GOT3 (cell line): ENCODE measurements around the gene LRRIQ1.

Source experiments
- DNase-seq: peaks from one replicate; lab custom pipeline; 2025; ENCODE audit warnings: mixed read lengths; lab: John Stamatoyannopoulos, UW

LRRIQ1 gene

DNA sequence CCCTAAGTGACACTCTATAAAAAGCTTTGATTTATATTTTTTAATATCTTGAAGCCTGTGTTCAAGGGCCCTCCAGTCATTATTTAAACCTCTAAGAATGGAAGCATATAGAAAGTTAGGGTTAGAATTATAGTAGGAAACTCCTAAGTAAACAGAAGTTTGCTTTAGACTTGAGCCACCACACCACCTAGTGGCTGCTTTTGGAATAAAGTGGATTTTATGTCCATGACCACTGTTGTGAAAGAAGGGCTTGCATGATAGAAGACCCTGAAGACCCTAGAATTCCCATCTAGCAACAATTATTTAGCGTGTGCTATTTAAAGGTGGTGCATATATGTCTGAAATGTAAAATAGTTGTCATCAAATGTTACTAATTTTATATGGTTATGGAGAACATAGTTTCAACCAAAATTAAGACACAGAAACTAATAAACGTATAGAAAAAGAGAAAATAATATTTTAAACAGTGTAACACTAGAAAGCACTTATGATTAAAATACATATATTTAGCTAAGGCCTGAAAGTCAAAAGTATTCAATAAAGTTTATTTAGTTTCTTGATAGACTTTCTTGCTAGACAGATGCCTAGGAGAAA is 21.3 kb downstream of the LRRIQ1 start:
- no peak for DNase-seq

DNA sequence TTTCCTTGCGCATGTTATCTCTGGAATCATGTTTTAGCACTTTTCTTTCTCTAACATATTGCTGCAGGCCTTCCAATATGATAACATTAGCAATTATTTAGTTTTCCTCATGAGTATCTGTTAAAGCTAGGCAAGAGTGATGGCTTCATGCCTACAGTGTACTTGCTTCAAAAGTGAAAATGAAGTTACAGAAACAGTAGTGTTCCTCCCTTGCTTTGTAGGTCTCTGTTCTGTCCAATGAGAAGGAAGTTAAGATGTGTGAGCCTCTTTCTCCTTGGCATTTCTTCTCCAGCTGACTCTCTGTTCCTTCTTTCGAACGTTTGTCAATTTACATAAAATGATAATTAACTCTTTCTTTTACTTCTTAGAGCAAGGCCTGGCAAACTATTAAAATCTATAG is 22.2 kb downstream of the LRRIQ1 start:
- DNase-seq, result no peak

DNA sequence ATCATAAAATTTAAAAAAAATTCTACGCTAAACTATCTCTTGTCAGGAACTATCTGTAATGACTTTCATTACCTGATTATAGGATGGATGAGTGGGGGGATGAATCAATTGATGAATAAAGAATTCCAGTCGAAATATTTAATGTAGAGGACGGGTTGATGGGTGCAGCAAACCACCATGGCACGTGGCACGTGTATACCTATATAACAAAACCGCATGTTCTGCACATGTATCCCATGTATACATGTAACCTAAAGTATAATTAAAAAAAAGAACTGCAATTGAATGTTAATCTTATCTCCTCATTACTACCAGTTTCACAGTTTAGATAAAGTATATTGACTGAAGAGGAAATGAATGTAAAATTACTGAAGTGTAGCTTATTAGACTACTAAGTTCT is 23.4 kb downstream of the LRRIQ1 start:
- DNase-seq, result no peak

DNA sequence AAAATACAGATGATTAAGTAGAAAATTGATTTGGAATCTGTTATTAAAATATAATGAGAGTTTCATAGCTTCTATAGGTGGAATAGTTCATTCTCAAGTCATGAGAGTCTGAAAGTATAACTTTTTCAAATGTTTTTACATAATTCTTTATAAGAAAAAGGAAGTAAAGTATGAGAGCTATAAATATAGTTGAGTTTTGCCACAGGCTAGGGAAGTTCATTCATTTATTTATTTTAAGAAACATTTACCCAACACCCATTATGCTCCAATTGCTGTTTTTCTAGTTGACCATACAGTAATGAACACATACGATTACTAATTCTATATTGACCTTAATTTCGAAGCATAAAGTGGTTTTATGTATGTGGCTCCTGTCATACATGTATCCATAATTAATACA is 24.8 kb downstream of the LRRIQ1 start:
- no peak for DNase-seq

DNA sequence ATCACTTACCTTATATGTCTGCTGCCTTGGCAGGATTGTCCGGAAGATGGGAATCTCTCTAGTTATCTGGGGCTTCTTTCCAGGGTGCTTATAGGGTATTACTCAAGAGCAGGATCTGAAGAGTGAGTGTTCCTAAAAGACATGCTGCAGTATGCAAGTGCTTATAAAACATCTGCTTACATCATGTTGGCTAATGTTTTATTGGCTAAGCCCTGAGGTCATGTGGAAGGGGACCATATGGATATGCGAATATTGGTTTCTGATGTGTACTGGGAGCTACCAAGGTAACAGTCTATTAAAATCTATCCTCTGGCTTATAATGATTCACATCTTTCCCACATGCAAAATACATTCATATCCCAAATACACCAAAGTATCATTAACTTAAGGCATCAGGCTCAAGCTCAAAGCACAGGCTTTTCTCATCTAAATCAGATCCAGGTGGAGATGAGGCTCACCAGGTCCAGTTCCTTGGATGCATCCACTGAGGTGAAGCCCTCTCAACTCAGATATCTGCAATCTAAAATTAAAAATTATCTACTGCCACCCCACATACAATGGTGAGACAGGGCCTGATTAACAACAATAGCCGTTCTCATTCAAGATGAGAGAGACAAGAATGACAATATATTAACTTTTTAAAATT is 29.8 kb downstream of the LRRIQ1 start:
- no peak for DNase-seq

DNA sequence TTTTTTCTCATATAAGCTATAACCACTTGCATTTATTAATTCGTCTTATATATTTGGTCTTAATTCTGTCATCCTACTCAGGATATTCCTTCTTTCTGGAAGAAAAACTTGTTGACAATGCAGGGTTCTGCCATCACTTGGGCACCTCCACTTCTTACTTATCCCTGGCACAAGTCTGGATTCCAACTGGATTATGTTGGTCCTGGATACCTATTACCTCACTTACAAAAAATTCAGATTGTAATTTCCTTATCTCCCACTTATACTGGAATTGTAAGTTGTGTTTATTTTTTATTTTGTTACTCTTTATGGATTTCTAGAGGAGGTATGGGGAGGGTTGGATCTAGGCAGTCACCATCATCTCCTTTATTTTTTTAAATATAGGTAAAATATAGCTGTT is 36.7 kb downstream of the LRRIQ1 start:
- DNase-seq, result no peak

DNA sequence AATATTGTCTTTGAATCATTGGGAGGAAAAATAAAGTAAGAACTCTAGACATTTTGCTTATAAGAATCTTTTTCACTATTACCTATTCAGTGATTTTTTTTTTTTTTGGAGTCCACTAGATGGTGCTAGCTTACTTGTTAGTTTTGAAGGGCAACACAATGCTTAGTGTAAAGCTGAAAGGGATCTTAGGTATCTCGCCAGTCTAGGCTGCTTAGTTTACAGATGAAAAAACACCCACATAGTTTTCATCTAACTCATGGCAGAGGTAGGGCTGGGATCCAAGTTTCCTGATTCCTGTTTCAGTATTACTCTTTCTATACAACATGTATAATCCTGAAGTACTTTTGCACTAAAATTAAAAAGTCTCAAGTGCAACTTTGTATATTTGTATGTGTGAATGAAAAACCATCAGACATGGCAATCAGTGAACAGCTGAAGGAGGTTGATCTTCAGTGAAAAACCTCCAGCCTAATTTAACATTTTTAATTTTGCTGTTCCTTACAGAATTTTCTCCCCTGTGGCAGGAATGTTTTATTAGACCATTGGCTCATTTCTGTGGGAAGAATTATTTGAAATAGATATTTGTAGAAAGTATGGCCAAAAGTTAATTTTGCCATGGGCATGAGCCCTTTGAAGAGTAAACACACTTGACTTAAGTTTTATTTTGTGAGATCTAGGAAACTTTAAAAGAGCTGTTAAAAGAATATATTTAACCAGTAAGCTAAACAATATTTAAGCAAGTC is 40.7 kb downstream of the LRRIQ1 start:
- no peak for DNase-seq

DNA sequence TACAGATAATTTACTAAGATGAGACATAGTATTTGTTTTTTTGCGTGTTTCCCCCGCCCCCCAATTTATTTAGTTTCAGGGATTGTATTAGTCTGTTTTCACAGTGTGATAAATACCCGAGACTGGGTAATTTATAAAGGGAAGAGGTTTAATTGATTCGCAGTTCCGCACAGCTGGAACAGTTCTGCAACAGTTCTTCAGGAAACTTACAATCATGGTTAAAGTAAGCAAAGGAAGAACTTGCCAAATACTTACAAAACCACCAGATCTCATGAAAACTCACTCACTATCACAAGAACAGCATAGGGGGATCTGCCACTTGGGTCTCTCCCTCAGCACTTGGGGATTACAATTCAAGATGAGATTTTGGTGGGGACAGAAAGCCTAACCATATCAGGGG is 48.9 kb downstream of the LRRIQ1 start:
- DNase-seq, result no peak

DNA sequence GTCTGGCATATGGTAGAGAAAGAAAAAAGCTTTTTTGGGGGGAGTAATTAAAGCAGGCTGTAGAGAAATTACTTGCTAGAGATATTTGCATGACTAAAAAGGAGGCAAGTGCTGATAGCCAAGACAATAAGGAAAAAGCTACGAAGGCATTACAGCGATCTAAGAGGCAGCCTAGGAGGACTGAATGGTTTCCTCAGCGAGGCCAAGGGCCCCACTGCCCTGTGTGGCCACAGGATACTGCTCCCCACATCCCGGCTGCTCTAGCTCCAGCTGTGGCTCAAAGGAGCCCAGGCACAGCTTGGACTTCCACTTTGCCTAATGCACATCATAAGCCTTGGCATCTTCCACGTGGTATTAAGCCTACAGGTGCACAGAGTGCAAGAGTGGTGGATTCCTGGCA is 53.6 kb downstream of the LRRIQ1 start:
- DNase-seq, result no peak

DNA sequence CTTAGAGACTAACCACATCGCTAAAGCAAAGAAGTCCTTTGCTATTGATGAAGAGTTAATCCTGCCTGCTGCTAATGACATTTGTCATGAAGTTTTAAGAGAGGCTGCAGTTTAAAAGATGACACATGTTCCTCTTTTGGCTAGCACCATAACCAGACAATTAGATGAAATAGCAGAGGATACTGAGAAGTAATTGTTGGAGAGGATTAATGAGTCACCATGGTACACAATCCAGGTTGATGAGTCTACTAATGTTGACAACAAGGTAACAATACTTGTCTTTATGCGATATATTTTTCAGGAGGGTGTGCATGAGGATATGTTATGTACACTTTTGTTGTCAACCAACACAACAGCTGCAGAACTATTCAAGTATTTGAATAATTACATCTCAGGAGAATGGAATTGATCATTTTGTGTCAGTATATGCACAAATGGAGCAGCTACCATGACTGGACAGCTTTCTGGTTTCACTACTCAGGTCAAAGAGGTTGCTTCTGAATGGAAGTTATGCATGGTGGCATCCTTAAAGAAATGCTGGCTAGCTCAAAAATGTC is 56.7 kb downstream of the LRRIQ1 start:
- no peak for DNase-seq

DNA sequence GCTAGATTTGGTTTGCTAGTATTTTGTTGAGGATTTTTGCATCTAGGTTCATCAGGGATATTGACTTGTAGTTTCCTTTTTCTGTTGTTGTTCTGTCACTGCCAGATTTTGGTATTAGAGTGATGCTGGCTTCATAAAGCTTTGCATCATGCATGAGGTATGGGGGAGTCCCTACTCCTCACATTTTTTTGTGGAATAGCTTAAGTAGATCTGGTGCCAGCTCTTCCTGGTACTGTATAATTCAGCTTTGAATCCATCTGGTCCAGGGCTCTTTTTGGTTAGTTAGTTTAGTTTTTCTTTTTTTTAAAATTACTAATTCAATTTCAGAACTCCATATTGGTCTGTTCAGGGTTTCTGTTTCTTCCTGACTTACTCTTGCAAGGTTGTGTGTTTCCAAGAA is 59.4 kb downstream of the LRRIQ1 start:
- DNase-seq, result no peak

DNA sequence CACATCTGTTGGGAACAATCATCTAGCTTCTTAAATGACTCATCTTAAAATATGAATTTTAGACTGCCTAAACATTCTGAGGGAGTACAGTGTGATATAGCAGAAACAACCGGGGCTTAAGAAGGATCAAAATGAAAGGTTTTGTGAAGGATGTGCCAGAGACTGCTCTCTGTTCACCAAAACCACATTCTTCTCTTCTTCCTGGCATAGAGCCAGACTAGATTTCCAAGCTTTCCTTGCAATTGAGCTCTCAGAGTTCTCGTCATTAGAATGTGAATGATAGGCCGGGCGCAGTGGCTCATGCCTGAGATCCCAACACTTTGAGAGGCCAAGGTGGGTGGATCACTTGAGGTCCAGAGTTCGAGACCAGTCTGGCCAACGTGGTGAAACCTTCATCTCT is 94.5 kb downstream of the LRRIQ1 start:
- DNase-seq, result no peak

DNA sequence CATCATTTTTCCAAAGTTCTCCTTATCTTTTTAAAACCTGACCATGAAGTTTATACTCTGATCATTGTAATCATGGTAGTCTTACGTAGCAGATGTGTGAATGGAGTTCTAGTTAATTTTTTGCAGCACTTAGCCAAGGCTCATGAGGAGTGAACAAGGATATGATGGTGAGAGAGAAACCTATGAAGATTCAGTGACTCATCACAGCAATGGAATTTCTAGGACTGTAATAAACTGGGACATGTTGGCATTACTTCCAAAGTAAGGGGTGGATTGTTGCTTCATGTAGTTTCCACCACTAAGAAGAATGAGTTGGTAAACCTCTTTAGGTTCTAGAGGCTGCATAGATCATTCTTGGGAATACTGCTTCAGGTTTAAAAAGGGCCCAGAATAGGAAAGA is 102.7 kb downstream of the LRRIQ1 start:
- DNase-seq, result no peak

DNA sequence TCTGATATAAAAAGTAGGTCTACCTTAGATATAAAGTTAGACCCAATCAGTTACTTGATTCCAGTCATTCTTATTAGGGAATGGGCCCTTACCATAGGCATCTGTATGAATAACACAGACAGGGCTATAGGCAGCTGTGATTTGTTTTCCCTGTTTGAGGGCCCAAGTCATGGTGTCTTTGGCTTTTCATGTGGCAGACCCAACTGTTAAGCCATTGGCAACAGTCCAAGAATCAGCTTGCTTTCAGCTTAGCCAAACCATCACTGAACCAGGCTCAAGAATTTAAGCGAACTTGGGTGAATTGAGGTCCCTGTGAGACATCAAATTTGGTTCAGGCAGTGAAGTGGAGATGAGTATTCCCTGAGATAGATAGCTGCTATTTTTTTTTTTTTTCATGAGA is 111.2 kb downstream of the LRRIQ1 start:
- no peak for DNase-seq

DNA sequence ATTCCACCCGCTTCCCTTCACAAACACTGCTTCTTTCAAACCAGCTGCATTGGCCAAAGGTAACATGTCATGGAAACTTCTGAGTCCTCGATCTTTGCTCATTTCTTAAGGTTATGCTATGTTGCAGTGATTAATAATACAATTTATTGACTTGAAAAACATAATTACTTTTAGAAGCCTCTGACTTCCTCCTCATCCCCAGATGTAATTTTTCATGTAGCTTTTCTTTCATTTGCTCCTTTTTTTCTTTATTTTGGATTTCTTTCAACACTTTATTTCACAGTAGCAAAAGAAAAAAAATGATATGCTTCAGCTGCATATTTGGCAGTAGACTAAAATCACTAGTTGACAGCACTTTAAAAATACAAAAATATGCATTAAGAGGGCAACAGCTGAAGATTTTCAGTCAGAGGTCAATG is 116.2 kb downstream of the LRRIQ1 start:
- no peak for DNase-seq

DNA sequence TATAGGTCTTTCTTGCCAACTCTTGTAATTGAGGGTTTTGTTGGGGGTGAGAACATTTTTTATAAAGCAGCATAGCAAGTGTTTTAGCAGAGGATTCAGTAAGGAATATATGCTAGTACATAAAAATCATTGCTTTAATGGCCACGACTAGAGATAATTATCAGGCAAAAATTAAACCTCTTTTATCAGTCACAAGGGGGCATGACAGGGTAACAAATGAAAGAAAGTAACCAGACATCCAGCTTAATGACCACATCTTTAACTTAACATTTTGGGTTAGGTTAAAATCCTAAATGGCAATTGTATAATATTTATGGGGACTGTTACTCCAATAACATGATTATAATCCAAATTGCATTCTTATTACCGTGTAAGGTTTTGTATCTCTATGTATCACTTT is 119.6 kb downstream of the LRRIQ1 start:
- no peak for DNase-seq

DNA sequence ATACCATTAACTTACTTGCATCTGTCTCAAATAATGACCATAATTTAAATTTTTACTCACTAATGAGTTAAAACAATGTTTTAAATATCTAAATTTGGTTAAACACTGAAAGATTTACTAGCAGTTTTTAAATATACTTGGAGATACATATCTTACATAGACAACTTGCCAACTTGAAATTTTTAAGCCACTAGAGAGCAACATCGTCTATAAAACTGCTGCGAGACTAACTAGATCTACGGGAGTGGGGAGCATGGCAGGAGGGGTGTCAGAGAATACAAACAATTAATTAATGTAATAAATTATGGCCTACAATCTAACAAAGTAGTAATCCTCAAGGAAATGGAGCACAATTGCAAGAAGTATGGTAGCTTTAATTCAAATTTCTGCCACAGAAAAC is 120.4 kb downstream of the LRRIQ1 start:
- no peak for DNase-seq

DNA sequence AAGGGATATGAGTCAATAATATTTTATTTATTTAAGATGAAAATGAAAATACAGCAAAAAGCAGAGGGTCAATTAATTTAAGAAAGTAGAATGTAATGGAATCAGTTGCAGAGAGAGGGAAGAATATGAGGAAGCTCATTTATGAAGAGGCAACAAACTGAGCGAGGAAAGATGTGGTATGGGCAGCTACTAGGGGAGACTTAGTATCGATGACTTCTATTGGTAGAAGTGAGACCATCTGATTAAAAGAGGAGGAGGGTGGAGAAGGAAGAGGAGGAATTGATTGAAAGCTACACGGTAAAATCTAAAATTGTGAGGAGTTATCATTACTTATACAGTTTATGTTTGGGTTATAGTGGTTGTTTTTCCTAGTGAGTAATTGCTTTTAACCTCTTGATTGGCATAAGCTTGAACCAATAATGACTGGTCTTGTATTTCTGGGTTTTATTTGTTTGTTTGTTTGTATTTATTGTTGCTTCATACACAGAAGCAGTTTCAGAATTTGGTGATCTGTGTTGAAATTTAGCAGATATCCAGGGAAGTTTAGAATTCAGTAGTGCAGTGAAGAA is 121.0 kb downstream of the LRRIQ1 start:
- no peak for DNase-seq

DNA sequence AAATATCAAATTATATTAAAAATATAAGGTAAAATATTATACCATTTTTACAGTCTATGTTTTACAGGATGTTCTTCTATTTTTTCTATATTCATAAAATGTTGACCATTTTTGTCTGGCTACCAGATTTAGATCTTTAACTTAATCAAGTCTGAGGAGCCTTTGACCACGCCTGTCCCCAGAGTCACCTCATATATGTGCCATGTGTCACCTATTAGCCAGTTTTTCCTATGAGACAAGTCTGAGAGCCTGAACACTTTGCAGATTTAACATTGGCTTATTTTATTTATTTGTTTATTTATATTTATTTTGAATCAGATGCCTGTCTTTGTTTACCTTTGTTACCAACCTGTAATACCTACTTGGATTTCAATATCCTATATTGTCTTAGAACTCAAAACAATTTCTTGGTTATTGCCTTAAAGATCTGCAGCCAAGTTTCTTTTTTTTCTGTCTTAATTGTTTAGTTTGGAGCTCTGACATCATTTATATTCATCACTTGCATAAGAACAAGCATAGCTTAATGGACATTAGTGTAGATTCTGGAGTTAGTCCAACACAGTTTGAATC is 127.7 kb downstream of the LRRIQ1 start:
- DNase-seq, result no peak

DNA sequence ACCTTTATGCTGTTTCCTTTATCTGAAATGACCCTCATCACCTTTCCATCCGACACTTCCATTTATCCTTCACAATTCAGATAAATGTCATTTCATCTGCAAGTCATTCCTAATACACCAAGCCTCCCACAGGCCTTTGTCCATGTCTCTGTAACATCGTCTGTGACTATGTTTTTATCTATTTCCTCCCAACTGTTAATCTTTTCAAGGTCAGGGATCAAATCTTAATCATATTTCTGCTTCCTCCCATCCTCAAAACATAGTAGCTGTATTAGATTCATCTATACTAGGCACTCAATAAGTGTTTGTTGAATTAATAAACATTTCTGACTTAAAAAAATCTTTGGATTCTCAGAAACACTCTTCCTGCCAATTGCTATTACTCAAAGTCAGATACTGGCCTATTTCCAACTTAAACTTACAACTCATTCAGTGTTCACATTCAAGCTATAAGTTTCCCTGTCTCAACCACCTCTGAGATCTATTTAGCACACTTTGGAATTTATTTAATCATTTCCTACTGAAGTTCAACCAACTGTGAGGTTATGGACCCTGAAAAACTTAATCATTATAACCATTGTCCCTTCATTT is 143.6 kb downstream of the LRRIQ1 start:
- no peak for DNase-seq

DNA sequence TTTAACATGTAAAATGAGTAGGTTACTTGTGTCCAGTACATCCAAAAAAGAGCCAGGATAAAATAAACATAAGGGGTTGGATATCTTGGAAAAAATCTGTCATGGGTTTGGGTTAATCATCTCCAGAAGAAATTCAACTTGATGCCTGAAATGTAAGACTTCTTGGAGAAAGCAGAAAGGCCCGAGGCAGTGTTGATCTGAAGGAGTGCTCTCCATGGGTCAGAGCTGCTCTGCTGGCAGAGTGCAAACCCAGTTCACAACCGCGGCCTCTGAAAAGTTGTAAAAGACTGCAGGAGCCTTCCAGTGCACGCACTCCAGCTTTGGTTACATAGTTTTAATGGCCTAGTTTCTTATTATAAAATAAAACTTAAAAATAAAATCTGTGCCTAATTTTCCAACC is 146.5 kb downstream of the LRRIQ1 start:
- no peak for DNase-seq

DNA sequence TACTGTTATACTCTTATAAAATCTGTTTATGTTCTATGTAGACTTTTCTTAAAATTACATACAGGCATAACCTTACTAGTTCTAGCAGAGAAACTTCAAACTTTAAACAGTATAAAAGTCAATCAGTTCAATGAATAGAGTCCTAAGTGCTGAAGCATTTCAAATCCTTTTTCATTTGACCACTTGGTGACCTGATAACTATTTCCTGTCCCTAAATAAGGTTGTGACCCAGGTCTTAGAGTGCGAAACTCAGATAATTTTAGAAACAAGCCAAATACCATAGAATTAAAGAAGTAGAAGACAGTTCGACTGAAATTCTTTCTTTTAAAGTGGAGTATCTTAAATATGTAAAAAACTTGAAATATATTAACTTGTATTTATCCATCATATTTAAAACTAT is 147.7 kb downstream of the LRRIQ1 start:
- DNase-seq, result no peak
